H1 (cell line): ENCODE results near the gene ACSM3.
"Not testable (repeated sequence)": the region's sequence is repeated elsewhere in the genome, so short reads cannot be mapped to it uniquely, and the experiment has no call there.

Experiments used
- POLR2A ChIP-seq, 2 experiments: IDR thresholded peaks; 1 replicate in 1 of 2; 2 replicates in 1 of 2; pipeline ENCODE4 v1.6.1; 2011; ENCODE audit warnings: low read depth in 2 of 2, low read length in 2 of 2, mild to moderate bottlenecking in 2 of 2; ENCODE audit errors: control extremely low read depth in 1 of 2
- TF ChIP-seq, protein P1 (sequence below), 3 experiments: IDR thresholded peaks; 1 replicate in 2 of 3; 2 replicates in 1 of 3; pipeline versions ENCODE4 v1.5.1 to v1.6.1; 2011; ENCODE audit warnings: low read length in 3 of 3, mild to moderate bottlenecking in 3 of 3, inconsistent platforms in 2 of 3, low read depth in 1 of 3, moderate library complexity in 1 of 3; ENCODE audit not compliant: insufficient read depth in 1 of 3; ENCODE audit errors: control extremely low read depth in 1 of 3

DNA sequence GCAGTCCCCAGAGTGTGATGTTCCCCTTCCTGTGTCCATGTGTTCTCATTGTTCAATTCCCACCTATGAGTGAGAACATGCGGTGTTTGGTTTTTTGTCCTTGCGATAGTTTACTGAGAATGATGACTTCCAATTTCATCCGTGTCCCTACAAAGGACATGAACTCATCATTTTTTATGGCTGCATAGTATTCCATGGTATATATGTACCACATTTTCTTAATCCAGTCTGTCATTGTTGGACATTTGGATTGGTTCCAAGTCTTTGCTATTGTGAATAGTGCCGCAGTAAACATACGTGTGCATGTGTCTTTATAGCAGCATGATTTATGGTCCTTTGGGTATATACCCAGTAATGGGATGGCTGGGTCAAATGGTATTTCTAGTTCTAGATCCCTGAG lies 8.0 kb upstream of the ACSM3 start:
- TF ChIP-seq, protein P1, sequence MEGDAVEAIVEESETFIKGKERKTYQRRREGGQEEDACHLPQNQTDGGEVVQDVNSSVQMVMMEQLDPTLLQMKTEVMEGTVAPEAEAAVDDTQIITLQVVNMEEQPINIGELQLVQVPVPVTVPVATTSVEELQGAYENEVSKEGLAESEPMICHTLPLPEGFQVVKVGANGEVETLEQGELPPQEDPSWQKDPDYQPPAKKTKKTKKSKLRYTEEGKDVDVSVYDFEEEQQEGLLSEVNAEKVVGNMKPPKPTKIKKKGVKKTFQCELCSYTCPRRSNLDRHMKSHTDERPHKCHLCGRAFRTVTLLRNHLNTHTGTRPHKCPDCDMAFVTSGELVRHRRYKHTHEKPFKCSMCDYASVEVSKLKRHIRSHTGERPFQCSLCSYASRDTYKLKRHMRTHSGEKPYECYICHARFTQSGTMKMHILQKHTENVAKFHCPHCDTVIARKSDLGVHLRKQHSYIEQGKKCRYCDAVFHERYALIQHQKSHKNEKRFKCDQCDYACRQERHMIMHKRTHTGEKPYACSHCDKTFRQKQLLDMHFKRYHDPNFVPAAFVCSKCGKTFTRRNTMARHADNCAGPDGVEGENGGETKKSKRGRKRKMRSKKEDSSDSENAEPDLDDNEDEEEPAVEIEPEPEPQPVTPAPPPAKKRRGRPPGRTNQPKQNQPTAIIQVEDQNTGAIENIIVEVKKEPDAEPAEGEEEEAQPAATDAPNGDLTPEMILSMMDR (IDR thresholded peaks at IDR 0.05; ENCODE audit: control extremely low read depth in 1 of 3, insufficient read depth in 1 of 3, low read depth in 1 of 3, low read length in 3 of 3) = not testable (repeated sequence)
- TF ChIP-seq POLR2A (IDR thresholded peaks at IDR 0.05; ENCODE audit: control extremely low read depth in 1 of 2, low read depth in 2 of 2, low read length in 2 of 2) = not testable (repeated sequence)
